Heart left ventricle (tissue), 16 donors: ENCODE data around the gene PTPRE. TPM values are rescaled to one million over a fixed set of nuclear protein-coding genes. Genes with fewer than 3 reads are reported as not detected.

Source experiments
- ATAC-seq, 4 donors: fragments of 200-7000 bp; cut with Tn5 transposase; one replicate each; pipeline ENCODE4 v1.9.1; 2020 to 2022; ENCODE audit warnings: moderate library complexity in 4 of 4, mild to moderate bottlenecking in 3 of 4, moderate number of reproducible peaks in 1 of 4
- DNase-seq, 5 donors: peaks; one replicate each; pipeline ENCODE4 v3.0.0-alpha.2; 2020
- H3K27ac ChIP-seq, 12 donors: fragments of 200-600 bp; sonication (generic) in 4 of 12; one replicate each; pipeline versions ENCODE4 v1.5.0 to v1.8.0; 2016 to 2022; ENCODE audit warnings: mild to moderate bottlenecking in 2 of 12
- H3K27me3 ChIP-seq, 9 donors: fragments of 200-600 bp; sonication (generic) in 2 of 9; one replicate each; pipeline versions ENCODE4 v1.5.1 to v1.8.0; 2016 to 2022; ENCODE audit warnings: mild to moderate bottlenecking in 3 of 9
- H3K36me3 ChIP-seq, 9 donors: fragments of 200-600 bp; sonication (generic) in 2 of 9; one replicate each; pipeline versions ENCODE4 v1.5.0 to v1.8.0; 2018 to 2022; ENCODE audit warnings: mild to moderate bottlenecking in 2 of 9
- H3K4me1 ChIP-seq, 12 donors: fragments of 200-600 bp; sonication (generic) in 4 of 12; one replicate each; pipeline versions ENCODE4 v1.5.0 to v1.8.0; 2016 to 2022; ENCODE audit warnings: mild to moderate bottlenecking in 3 of 12
- H3K4me3 ChIP-seq, 12 donors: fragments of 200-600 bp; sonication (generic) in 4 of 12; one replicate each; pipeline versions ENCODE4 v1.5.0 to v1.8.0; 2017 to 2022; ENCODE audit warnings: mild to moderate bottlenecking in 9 of 12, moderate library complexity in 4 of 12
- H3K9me3 ChIP-seq, 12 donors: fragments of 200-600 bp; sonication (generic) in 4 of 12; one replicate each; pipeline versions ENCODE4 v1.5.0 to v1.8.0; 2016 to 2022; ENCODE audit warnings: mild to moderate bottlenecking in 1 of 12
- POLR2A ChIP-seq, 2 donors: fragments of 450-650 bp; IDR thresholded peaks; one replicate each; pipeline ENCODE4 v1.6.1; 2017; ENCODE audit warnings: antibody characterized with exemption in 2 of 2, mild to moderate bottlenecking in 2 of 2, moderate library complexity in 2 of 2
- WGBS, 4 donors: extraction: QIAGEN DNeasy Blood & Tissue Kit in 2 of 4; methylation state at CpG; one replicate each; pipeline versions ENCODE4 v1.1.5 to v1.1.7; 2013 to 2018; 5-methylcytosine and 5-hydroxymethylcytosine counted together
- intact Hi-C, 10 donors: fragments of 100-400 bp; cut with DNase I; formaldehyde crosslinking; loops; one replicate each; pipeline versions ENCODE4 v1.11.1 to v1.14.2; 2022
- polyA plus RNA-seq, 2 donors: library from polyadenylated mRNA; stranded (reverse); fragments of 200-250 nt; gene quantifications; one replicate each; pipeline ENCODE4 v1.2.3, GENCODE V29; 2013
- total RNA-seq, 9 donors: library from RNA; depleted of rRNA in 2 of 9; stranded (reverse); fragments of >200 nt in 2 of 9; fragmentation: NEBNext Ultra II Directional in 3 of 9; extraction: Animal tissue kit (Norgen Biotek cat#: 25700) in 3 of 9; gene quantifications; one replicate each; pipeline versions ENCODE4 v1.1.0 to v1.2.4, GENCODE V29; 2016 to 2023
- TF ChIP-seq, protein P1 (sequence below), 12 donors: fragments of 200-600 bp; sonication (generic) in 4 of 12; IDR thresholded peaks; one replicate each; pipeline versions ENCODE4 v1.5.0 to v1.8.0; 2018 to 2022; ENCODE audit warnings: antibody characterized with exemption in 12 of 12, mild to moderate bottlenecking in 5 of 12
- donor health status: ischemic (EF 13 %, LVEDD 7.1; RV severe dilation, severe dysfunction).
- donor health status: healthy with polysubstance abuse.
- donor health status: DM: no; HTN: yes; CAD: no.
- donor health status: DM: no; HTN: no; CAD: no.
- donor health status: ischemic (EF 25% LVEDD 6.9; RV normal size, moderate dysfunction).
- donor health status: ischemic (EF 25% LVEDD 5.7; RV mildly dilated, moderate dysfunction).
- donor health status: healthy.
- donor health status: DM: yes; HTN: yes; CAD: no.
- donor health status: ischemic (EF 35%, LVEDD 5.7; RV mildly dilated, moderate dysfunction).
- donor health status: nonischemic (EF 11% LVEDD 7.7; RV severe dilation, severe dysfunction).
- donor health status: DM: yes; HTN: yes; CAD: no.
- donor health status: PGD.
- donor health status: ischemic (EF 29% LVEDD 5.4; RV normal size, mild dysfunction).
- donor health status: nonischemic (EF 23%, LVEDD 6.1; RV moderate dilation, normal function).

PTPRE gene
- total and polyA plus RNA-seq, 11 donors, result 6.9 to 55.0 (median 24.1) TPM

DNA sequence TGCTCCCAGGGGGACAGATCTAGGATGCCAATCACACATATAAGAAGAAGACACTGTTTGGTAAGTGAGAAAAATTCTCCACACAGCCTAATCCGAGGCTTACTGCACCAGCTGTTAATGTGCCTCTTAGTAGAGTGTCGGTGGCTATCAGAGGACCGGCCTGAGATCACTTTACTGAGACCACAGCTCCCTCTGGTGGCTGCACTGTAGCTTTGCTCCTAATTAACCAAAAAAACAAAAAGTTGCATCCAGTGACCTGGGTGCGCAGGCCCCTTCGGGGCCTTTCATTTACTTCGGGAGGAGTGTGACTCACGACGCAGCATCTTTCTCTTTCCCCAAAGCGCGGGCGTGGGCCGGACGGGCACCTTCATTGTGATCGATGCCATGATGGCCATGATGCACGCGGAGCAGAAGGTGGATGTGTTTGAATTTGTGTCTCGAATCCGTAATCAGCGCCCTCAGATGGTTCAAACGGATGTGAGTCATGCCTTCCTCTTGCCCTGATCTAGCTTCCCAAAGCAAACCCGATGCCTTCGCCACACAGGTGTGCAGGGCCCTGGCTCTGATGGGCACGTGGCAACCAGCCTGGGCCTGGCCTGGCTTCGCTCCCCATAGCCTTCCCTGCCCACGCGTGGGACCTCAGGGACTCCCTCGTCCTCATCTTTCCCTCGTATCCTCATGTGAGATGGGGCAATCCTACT lies 162.6 kb downstream of the PTPRE start:
- Histone ChIP-seq H3K4me1 (peaks cover 0 to 31% (median 2%) of the 10 kb centered on the region in 12 donors), H3K36me3 (peaks cover 0 to 98% (median 81%) of the 10 kb centered on the region in 9 donors), H3K4me3 (no peak overlapping the region), H3K9me3 (no peaks in the 10 kb centered on the region), H3K27me3 (no peaks in the 10 kb centered on the region), H3K27ac (no peak overlapping the region)
- DNase-seq (peak; percentile 70 to 85 (median 83)), ATAC-seq (peak; percentile 50 to 68 (median 66))
- TF ChIP-seq, protein P1, sequence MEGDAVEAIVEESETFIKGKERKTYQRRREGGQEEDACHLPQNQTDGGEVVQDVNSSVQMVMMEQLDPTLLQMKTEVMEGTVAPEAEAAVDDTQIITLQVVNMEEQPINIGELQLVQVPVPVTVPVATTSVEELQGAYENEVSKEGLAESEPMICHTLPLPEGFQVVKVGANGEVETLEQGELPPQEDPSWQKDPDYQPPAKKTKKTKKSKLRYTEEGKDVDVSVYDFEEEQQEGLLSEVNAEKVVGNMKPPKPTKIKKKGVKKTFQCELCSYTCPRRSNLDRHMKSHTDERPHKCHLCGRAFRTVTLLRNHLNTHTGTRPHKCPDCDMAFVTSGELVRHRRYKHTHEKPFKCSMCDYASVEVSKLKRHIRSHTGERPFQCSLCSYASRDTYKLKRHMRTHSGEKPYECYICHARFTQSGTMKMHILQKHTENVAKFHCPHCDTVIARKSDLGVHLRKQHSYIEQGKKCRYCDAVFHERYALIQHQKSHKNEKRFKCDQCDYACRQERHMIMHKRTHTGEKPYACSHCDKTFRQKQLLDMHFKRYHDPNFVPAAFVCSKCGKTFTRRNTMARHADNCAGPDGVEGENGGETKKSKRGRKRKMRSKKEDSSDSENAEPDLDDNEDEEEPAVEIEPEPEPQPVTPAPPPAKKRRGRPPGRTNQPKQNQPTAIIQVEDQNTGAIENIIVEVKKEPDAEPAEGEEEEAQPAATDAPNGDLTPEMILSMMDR (IDR thresholded peaks at IDR 0.05), result peak; percentile 74 to 88 (median 84)
- TF ChIP-seq POLR2A (IDR thresholded peaks at IDR 0.05), result no peak
- intact Hi-C loops, result loop anchor here (1.0 to 10.0 kb wide), 14 partner anchors 32 to 353 kb away; partner anchors contain the start of gene PTPRE (in 7 of the 10)
- WGBS, 4 donors, result 36 to 44% (median 38%) methylated on average over 24 to 28 of the region's 28 CpGs

DNA sequence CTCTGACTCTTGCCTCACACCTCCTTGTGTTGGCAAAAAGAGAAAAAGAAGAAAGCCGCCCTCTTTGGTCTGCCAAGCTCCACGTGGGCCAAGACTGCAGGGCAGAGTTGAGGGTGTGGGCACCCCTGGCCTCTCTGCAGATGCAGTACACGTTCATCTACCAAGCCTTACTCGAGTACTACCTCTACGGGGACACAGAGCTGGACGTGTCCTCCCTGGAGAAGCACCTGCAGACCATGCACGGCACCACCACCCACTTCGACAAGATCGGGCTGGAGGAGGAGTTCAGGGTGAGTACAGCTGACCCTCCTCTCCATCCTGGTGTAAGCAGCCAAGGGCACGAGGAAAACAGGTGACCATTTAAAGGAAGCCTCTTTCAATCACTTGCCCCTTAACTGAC lies 163.3 kb downstream of the PTPRE start:
- no peak for TF ChIP-seq POLR2A (IDR thresholded peaks at IDR 0.05)
- TF ChIP-seq, protein P1 (IDR thresholded peaks at IDR 0.05), result no peak

DNA sequence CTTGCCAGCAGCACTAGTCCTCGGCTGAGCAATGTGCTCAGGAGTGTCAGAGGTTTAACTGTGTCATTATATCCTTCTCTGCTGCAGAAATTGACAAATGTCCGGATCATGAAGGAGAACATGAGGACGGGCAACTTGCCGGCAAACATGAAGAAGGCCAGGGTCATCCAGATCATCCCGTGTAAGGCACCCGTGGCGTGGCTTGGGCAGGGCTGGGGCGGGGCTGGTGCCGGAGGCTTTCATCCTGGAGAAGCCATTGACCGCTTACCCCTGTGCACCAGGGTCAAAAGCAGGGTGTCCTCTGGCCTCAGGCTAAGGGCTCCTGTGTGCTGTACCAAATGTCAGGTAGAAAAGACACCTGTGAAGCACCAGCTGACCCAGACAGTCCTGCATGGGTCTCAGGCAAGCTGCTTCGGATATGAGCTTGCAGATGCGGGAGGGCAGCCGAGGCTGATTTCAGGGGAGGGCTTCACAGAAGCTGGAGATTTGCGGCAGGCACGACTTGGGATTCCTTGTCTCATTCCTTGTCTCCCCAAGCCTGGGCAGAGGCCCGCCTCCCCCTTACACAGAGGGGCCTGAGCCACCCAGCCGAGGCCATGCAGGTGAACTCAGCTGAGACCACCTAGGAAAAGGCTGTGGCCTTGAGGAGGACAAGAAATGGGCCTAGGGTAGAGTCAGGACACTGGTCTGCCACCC lies 164.0 kb downstream of the PTPRE start:
- TF ChIP-seq, protein P1 (IDR thresholded peaks at IDR 0.05), result no peak
- TF ChIP-seq POLR2A (IDR thresholded peaks at IDR 0.05), result no peak
- no peak for ATAC-seq
- peak in 2 of 5 donors; percentile 14 to 52 for DNase-seq
- Histone ChIP-seq H3K27ac (peak overlapping the region in 1 of 12 donors; percentile 18), H3K4me1 (peaks cover 0 to 17% (median 0%) of the 10 kb centered on the region in 12 donors), H3K9me3 (no peaks in the 10 kb centered on the region), H3K4me3 (no peak overlapping the region), H3K27me3 (no peaks in the 10 kb centered on the region), H3K36me3 (peaks cover 0 to 100% (median 89%) of the 10 kb centered on the region in 9 donors)
- intact Hi-C loops, result loop anchor here in 4 of 10 donors (2.0 to 5.0 kb wide), 3 partner anchors 34 to 164 kb away; partner anchors contain the start of gene PTPRE (in 2 of the 4)
- WGBS, 4 donors, result 88 to 94% (median 91%) methylated on average over 14 to 17 of the region's 17 CpGs

More for the DNA sequence above, 163.3 kb downstream of the PTPRE start:
- Histone ChIP-seq H3K9me3 (no peaks in the 10 kb centered on the region), H3K36me3 (peaks cover 0 to 100% (median 88%) of the 10 kb centered on the region in 9 donors), H3K27ac (no peak overlapping the region), H3K4me1 (peaks cover 0 to 24% (median 0%) of the 10 kb centered on the region in 12 donors), H3K4me3 (no peak overlapping the region), H3K27me3 (no peaks in the 10 kb centered on the region)
- intact Hi-C loops, result loop anchor here in 4 of 10 donors (2.0 to 5.0 kb wide), 3 partner anchors 33 to 163 kb away; partner anchors contain the start of gene PTPRE (in 2 of the 4)
- ATAC-seq (no peak), DNase-seq (peak in 2 of 5 donors; percentile 12 to 33)
- WGBS, 4 donors, result 86 to 95% (median 94%) methylated on average over 10 of the region's 10 CpGs

DNA sequence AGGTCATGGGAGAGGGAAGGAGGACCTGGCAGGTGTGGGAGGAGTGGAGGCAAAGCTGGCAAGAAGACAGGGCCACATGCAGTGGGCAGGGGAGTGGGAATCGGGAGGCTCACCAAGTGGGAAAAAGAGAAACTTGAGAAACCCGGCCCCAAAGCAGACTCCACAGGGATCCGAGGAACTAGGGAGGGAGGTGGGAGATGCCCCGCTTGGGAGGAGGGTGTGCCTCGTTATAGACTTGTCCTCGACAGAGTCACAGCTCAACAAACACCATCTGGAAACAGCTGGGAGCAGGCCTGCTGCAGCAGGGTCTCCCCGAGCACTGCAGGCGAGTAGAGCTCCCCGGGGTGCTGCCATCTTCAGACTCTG lies 164.5 kb downstream of the PTPRE start:
- Histone ChIP-seq H3K4me1 (peaks cover 0 to 12% (median 0%) of the 10 kb centered on the region in 12 donors), H3K4me3 (no peak overlapping the region), H3K27me3 (no peaks in the 10 kb centered on the region), H3K27ac (peak overlapping the region in 1 of 12 donors; percentile 18), H3K9me3 (no peaks in the 10 kb centered on the region), H3K36me3 (peaks cover 0 to 100% (median 89%) of the 10 kb centered on the region in 9 donors)
- WGBS, 4 donors, result 76 to 88% (median 81%) methylated on average over 9 of the region's 9 CpGs
- no peak for ATAC-seq
- TF ChIP-seq POLR2A (IDR thresholded peaks at IDR 0.05), result no peak
- TF ChIP-seq, protein P1 (IDR thresholded peaks at IDR 0.05), result no peak
- peak in 2 of 5 donors; percentile 15 to 42 for DNase-seq
- intact Hi-C loops, result loop anchor here in 4 of 10 donors (2.0 to 5.0 kb wide), 3 partner anchors 34 to 165 kb away; partner anchors contain the start of gene PTPRE (in 2 of the 4)
